ENCODE data around the gene DLEC1. TPM values are rescaled to one million over a fixed set of nuclear protein-coding genes. Genes with fewer than 3 reads are reported as not detected.

The DLEC1 gene
- total and polyA plus RNA-seq, 9 of the 15 experiments (the other 6 are each of a cell fraction or from before 2014, with no cell fraction given) = 0.07 to 0.08 TPM; not detected in 7

GRCh38 chr3:38004415-38005075, 34.5 kb upstream of the DLEC1 start (continued):
- TF ChIP-seq ARID2 (IDR thresholded peaks at IDR 0.05) = peak; percentile 35; the same call in 1 of the 2 replicates
- TF ChIP-seq NR2F6 (CRISPR knock-in tag; IDR thresholded peaks at IDR 0.05) = no peak
- TF ChIP-seq UBTF (IDR thresholded peaks at IDR 0.05; ENCODE audit: borderline replicate concordance in 1 of 2, low read depth in 2 of 2, low read length in 2 of 2) = 0 out of 4 replicates have a peak, but pooled peaks of 1 of the 2 experiments have one; percentile 13
- peak; percentile 8; the same call in 1 of the 2 replicates for TF ChIP-seq L3MBTL2 (IDR thresholded peaks at IDR 0.05)
- TF ChIP-seq TFE3 (CRISPR knock-in tag; IDR thresholded peaks at IDR 0.05) = peak; percentile 84
- TF ChIP-seq OTX1 (CRISPR knock-in tag; IDR thresholded peaks at IDR 0.05) = 0 out of 2 replicates have a peak, but pooled peaks have one; percentile 43
- no peak for TF ChIP-seq ZNF75A (CRISPR knock-in tag; IDR thresholded peaks at IDR 0.05)
- peak; percentile 75; the same call in 1 of the 2 replicates for TF ChIP-seq CBFB (CRISPR knock-in tag; IDR thresholded peaks at IDR 0.05)
- TF ChIP-seq CXXC5 (CRISPR knock-in tag; IDR thresholded peaks at IDR 0.05) = no peak
- no peak for TF ChIP-seq ZC3H11A (IDR thresholded peaks at IDR 0.05; ENCODE audit: low read depth, low read length)
- TF ChIP-seq ZNF197 (CRISPR knock-in tag; IDR thresholded peaks at IDR 0.05; ENCODE audit: low read depth) = no peak
- TF ChIP-seq CREB3L1 (IDR thresholded peaks at IDR 0.05; ENCODE audit: borderline replicate concordance, low read depth) = no peak
- TF ChIP-seq NFE2 (IDR thresholded peaks at IDR 0.05; ENCODE audit: low read depth) = no peak
- peak; percentile 39 for TF ChIP-seq ATF3 (IDR thresholded peaks at IDR 0.05)
- TF ChIP-seq ATF3 (CRISPR knock-in tag; conservative IDR thresholded peaks at IDR 0.05) = no peak
- no peak for TF ChIP-seq NFRKB (IDR thresholded peaks at IDR 0.05; ENCODE audit: low read depth)
- no peak for TF ChIP-seq ZNF184 (CRISPR knock-in tag; IDR thresholded peaks at IDR 0.05)
- TF ChIP-seq CREM (IDR thresholded peaks at IDR 0.05; ENCODE audit: low read depth) = peak; percentile 78
- TF ChIP-seq BRD9 (IDR thresholded peaks at IDR 0.05; ENCODE audit: low read depth, partially characterized antibody) = no peak
- peak in 1 of 2 experiments; percentile 31; a peak in 1 of 4 replicates for TF ChIP-seq FOXK2 (conservative IDR thresholded peaks at IDR 0.05 in 1 of 2, IDR thresholded peaks at IDR 0.05 in 1 of 2; ENCODE audit: low read depth in 2 of 2)
- no peak for TF ChIP-seq PRMT5 (CRISPR knock-in tag; IDR thresholded peaks at IDR 0.05)
- no peak for TF ChIP-seq ZNF217 (CRISPR knock-in tag; IDR thresholded peaks at IDR 0.05)
- TF ChIP-seq NCOA2 (IDR thresholded peaks at IDR 0.05; ENCODE audit: partially characterized antibody in 2 of 2) = no peak
- TF ChIP-seq ADNP (tag; IDR thresholded peaks at IDR 0.05) = no peak
